GM19240 (cell line): Measurements from ENCODE around the gene PLXNA4.

ENCODE experiments used
- DNase-seq: peaks from one replicate; pipeline ENCODE4 v3.0.0; 2011; ENCODE audit warnings: low spot score; ENCODE audit not compliant: insufficient read length

The PLXNA4 gene

DNA sequence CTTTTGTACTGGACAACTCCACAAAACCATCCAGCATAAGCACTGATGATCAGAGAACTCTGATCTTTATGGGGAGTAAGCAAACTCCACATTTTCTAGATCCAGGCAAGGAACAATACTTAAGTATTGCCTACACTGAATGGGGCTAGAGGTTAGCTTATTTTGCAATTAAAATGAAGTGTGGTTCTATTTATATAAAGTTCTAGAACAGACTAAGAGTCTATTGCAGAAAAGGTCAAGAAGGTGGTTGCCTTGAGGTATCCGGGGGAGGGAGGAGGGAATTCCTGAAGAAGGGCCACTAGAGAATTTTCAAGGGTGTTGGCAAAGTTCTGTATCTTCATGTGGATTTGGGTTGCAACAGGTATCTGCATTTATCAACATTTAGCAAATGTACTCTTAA lies 477.9 kb downstream of the PLXNA4 start:
- DNase-seq, result no peak

DNA sequence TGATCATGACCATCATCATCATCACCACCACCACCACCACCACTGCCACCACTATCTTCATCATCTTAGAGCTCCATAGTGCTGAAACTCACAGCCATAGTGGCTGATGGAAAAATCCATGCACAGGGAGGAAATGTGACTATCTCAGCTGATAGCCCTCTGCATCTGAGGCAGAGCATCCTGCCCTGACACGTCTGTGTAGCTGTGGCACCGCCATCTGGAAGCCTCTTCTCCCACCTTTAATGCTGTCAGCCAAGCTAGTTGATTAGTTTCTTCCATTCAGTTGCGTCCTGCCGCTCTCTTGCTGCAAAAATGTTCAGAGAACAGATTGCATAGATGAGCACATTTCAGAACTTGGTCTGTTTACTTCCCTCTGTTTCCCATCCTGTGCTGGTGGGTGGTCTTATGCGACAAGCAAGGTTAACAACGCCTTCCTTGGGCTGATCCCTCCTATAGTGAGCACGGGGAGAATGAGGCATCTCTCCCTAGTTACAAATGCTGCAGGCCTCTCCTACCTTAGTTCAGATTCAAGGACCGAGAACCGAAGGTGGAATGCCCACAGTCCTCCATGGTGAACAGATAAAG lies 478.6 kb downstream of the PLXNA4 start:
- DNase-seq, result no peak

DNA sequence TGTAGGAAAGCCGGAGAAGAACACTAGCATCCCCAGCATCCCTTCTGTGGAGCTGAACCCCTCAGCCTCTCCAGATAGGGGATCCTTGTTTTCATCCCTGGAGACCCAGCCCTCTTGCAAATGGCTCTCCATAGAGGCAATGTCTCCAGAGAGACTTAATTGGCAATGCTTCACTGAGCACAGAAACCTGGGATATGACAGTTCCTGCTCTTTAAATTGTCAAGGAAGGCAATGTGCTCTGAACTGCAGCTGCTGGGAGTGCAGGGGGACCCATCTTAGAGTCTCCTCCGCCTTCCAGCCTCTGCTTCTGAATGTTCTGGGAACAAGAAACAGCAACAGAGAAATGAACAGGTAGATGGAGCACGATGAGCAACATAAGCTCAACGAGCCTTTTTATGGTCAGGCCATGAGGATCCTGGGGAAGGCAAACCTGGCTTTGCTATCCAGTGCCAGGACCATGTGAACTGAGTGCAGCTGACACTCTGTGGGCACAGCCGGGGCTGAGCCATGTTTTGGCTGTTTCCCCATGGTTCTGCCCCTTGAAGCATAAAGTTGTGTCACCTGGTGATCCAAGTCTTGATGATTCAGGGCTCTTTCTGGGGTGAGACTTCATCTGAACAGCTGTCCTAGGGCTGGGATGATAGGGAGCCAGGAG lies 481.0 kb downstream of the PLXNA4 start:
- no peak for DNase-seq

DNA sequence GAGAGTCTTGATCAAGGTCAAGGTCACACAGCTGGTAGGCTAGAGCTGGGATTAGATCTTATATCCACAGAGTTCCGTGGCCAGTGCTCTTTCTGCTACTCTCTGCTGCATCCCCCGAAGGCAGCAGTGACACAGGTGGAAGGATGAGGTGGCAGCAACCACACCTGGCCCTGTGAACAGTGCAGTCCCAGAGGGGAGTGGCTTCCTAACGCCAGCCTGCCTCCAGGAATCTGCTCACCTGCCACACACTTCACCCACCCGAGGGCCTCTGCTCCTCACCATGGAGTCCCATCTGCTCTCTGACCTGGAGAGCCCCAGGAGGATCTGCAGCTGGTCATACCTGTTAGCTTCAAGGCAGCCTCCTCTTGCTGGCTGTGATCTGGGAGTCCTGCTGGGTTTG lies 484.2 kb downstream of the PLXNA4 start:
- DNase-seq, result no peak

DNA sequence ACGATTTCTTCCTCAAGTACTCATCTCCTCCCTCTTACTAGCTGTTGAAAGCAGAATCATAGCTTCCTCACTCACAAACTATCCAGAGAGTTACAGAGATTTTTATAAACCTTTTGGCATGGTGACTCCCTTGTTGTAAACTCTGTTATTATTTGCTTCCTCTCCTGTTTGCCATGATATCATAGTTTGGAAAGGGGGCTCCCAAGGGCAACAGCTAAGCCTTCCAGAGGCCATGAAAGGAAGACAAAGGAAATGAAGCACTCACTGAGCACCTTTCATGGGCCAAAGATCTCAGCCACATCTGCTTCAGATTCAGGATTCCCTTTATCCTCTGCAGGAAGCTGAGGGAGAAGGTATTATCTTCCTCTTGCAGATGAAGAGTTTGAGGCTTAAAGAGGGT lies 484.6 kb downstream of the PLXNA4 start:
- DNase-seq, result no peak

DNA sequence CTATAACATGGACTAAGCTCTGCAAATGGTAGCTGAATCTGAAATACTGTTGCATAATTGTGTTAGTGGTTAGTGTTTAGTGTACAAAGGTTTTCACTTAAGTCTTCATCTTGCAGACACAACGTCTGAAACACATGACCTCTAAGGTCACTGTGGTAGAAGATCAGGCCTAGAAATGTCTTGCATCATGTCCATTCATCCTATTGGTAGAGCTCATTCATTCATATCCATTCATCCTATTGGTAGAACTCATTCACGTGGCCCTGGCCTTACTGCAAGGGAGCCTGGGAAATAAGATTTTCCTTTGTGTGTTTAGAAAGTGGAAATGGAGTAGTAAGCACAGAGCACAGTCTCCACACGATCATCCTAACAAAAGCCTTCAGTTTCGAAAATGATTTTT lies 485.8 kb downstream of the PLXNA4 start:
- DNase-seq, result no peak

DNA sequence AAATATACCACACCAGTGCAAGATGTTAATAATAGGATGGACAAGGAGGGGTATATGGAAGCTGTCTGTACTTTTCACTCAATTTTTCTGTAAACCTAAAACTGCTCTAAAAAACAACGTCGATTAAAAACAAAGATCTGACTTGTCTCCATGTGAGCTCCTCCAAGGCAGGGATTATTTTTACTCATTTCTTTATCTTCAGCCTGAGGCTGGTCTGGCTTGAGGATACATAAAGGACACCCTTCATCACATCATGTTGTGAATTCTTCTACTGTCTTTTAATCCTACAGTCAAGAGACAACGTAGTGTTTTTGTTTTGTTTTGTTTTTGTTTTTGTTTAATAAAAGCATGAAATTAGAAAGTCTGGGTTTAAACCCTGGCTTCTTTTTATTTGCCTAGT lies 486.9 kb downstream of the PLXNA4 start:
- DNase-seq, result no peak

DNA sequence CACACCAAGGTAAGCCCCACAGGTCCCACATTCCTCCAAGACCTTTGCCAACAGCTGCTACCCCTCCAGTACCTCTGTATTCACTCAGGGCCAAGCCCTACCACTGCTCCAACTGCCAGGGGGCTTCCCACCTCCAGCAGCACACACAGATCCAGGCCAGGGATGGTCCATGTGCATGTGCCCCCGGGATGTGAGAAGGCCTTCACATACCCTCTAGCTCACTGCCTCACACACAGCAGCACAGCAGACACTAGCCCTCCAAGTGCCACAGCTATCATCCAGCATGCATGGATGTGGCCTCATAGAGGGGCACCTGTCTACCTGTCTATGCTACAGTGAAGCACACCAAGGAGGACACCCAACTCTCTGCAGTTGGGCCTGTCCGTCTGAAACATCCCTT lies 488.8 kb downstream of the PLXNA4 start:
- no peak for DNase-seq

DNA sequence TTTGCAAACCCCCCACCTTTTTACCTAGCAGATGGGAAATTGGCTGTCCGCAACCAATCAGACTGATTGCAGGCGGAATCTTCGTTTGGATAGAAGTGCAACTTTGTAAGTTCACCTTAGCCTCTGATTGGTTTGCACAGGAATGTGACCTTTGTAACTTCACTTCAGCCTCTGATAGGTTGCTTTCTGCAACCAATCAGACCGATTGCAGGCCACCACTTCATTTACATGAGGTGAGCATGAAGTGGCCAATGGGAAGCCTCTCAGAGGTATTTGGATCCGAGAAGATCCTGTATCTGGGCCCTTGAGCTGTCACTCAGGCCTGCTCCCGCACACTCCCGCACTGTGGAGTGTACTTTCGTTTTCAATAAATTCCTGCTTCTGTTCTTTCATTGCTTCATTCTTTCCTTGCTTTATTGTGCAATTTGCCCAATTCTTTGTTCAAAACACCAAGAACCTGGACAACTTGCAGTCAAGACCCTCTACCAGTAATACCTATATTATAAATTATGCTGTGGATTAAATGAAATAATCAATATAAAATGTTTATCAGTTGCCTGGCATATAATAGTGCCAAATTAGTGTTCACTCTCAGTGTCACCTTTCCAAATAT lies 491.4 kb downstream of the PLXNA4 start:
- DNase-seq, result no peak

DNA sequence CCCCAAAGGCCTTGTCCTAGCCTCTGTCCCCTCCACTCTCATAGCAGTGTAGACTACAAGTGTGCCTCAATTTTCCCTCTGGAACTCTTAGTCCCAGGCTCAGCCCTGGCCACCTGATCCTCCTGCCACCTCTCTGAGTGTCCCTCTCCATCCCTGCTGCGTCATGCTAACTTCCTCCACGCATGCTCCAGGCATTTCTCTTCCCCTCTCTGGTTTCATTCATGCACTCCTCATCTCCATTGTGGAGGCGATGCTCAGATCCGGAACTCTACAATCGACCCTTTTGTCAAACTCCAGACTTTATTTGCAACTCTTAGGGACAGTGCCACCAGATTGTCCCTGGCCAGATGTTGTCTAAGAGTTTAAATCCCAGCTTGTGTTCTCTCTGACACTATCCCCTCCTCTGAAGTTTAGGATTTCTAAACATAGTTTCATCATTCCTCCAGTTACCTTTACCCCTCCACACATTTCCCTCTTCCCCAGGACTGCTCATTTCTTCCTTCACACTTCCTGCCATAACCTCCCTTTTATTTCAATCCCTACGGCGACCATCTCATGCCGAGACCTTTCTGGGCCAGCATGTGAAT lies 492.6 kb downstream of the PLXNA4 start:
- no peak for DNase-seq

DNA sequence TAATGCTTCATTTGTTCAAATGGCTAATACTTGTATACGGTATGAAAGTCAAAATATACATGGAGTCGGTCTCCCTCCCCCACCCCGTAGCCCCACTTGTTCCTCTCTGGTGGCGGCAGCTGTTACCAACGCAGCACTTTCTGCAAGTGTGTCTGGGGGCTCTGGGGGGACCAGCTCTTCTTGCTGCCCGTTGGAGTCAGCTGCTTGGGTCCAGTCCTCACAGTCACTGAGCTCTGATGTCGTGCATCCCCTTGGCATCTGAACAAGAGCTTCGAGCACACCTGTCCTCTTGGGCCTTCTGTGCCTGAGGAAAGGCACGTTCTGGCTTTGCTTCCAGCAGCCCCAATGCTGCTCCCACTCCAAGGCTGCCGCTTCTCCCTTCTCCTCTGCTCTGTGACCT lies 493.1 kb downstream of the PLXNA4 start:
- no peak for DNase-seq

DNA sequence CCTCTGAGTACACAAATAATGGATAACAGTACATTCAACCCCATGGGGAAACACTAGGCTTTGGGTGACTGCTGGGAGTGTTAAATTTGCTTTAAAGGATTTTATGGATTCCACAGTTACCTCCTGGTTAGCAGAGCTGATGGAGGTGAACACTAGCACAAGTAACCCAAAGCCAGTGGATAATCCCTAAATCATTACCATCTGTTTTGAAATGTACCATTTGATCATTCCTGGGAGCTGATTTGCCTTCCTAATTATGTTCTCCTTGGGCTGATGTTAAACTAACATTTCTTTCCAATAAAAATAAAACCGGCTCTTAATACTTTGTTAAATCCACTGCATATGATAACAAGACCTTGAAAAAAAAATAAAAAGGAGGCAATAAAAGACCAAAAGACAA lies 493.9 kb downstream of the PLXNA4 start:
- DNase-seq, result no peak

DNA sequence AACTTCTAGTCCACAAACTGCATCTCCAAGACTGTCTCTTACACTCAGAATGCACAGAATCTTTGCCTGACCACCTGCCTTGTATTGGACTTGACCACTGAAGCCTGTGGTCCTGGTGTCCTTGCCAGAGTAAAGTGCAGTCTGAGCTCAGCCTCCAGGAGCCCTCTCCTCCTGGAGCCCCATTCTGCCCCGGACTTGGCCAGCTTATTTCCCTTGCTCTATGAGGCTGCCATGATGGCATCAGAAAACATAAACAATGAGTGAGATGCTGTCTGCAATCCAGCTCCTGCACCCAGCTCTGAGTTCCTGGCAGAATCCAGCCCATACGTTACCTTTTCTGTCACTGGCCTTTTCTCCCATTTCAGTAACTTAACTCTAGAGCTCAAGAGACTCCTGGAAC lies 494.6 kb downstream of the PLXNA4 start:
- no peak for DNase-seq

DNA sequence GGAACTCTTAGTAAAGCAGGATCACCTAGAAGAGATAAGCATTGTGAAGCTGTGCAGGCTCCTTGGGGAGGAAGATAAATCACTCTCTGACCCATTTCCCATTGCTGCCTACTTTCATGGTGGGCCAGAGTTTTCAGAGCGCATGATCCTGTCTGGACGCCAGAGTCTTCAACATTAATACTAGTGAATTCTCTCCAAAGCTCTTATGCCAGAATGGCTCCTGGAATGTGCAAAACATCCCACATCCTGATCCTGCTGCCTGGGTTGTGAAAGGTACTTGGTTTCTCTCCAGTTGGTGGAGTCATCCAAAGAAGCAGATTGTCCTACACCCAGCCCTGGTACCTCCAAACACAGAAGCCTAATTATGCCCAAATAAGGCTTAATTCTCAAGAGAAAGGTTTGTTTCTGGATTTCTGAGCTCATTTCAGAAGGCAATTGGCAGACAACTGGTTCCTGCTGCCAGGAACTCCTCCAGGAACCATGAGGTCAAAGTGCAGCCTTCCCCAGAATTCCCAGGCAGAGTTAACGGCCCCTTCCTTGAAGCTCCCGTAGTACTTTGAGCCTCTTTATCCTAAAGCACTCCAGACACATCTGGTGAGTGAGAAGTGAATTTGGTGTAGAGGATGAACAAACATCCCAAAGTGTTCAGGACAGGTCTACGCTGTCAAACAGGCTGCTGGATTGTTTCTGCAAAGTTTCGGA lies 495.2 kb downstream of the PLXNA4 start:
- no peak for DNase-seq

DNA sequence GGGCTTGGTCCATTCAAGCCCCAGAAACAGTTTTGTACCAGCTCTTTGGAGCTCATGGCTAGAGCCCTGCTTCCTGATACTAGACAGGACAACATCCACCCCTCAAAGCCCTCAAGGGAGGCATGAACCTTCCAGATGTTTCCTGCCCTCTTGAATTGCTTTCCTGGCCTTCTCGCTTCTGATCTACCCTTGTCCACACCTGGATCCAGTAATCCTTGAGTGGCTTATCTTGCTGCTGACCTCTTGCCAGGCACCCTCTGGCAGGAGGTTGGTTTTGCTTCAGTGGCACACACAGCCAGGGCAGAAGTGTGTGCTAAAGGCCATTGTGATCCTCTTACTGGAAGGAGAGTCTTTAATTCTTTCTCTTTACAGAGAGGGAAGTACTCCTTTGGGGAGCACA lies 495.8 kb downstream of the PLXNA4 start:
- DNase-seq, result no peak

DNA sequence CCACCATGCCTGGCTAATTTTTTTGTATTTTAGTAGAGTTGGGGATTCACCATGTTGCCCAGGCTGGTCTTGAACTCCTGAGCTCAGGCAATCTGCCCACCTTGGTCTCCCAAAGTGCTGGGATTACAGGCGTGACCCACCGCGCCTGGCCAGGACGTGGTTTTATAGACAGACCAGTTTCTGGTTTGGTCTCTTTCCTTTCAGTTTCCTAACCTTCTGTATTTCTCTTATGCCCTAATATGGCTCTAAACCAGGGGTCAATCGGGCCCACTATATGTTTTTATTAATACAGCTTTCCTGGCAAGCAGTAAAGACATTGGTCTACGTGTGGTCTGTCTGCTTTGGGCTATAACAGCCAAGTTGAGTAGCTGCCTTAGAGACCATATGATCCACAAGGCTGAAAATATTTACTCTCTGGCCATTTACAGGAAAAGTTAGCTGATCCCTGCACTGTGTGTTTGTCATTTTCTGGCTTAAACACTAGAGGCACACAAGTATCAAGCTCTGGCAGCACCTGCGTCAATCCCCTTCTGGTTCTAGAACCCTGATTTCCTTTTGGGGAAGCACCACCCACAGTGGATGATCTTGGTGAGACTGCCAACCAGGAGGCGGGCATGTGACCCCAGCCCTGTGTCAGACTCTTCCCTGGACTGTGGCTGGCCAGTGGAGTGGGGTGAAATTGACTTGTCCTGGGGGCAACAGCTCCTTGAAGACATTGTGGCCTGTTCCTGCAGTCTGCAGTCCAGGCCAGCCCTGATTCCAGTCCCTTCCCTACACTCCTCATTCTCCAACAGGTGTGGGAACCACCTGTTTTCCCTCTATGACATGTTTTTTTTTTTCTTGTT lies 497.2 kb downstream of the PLXNA4 start:
- no peak for DNase-seq

DNA sequence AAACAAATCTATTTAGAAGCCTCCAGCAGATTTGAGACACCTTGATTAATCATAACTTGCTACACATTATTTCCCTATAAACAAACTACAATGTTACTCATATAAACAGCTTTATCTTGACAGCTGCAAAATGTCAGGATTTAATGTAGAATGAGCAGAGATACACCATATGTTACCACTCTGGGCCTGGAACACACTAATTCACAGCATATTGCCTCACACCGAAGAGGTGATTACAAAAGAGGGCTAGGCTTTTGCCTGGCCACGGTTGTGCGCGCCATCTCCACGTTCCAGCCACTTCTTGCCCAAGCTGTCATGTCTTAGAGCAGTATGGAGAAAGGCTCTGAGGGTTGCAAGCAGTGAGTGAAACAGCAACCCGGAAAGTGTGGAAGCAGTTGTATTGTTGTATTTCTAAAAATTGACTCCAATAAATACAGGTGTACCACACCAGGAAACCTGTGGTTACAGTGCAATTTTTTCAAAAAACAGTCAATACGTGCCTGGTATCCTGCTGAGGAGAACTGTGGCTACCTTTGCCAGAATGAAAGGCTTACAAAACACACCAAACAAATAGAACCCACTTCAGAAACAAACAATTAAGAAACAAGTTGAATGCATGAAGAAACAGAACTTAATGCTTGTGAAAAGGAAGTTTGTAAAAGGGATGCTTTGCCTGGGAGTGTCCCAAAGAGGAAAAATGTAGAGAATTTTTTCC lies 498.1 kb downstream of the PLXNA4 start:
- no peak for DNase-seq

DNA sequence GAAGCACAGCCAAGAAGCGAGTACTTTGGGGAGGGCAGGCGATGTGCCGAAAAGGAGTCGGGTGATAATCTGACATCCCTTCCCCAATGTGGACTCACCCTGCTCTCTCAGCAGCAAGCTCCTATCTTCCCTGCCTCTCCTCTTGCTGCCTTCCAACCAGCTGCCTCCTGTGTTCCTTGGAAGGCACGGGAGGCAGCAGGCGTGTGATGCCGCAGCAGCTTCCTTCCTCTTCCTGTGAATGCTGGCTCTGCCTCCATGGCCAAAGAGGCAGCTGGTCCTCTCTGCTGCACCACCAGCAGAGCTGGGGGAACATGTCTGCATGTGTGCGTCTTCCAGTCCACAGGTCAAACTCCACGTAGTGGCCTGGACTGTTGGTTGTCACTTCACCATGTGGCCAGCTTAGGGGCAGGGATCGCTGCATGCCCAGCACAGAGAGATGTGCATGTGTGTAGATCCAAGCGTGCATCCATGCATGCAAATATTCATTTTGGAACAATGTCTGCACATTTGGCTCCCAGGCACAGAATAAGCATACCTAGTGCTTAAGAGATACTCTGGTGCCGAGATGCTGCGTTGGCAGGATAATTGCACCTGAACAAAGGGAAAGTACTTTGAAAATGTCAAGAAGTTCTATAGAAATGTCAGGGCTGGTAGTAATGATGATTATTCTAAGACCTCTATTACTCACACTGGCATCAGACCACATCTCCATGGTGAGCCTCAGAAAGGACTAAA lies 499.8 kb downstream of the PLXNA4 start:
- DNase-seq, result no peak

DNA sequence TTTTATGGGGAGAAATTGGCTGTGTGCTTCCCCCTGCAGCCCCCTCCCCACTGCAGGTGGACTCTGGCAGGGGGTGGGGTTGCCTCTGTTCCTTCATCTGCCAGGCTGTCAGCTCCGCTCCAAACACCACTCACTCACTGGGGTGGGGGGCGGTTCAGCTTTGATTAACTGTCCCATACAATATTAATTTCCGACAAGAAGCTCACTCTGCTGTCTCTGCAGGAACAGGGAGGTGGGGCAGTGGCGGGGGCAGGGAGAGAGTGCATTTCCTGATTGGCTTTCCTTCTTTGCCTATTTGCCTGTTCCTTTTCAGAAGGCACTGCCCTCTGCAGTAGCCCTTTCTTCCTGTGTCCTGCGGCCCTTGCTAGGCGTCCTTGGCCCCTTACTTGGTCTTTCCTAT lies 500.8 kb downstream of the PLXNA4 start:
- no peak for DNase-seq
